Body of pancreas (tissue), 4 donors: ENCODE measurements around the gene MRPS27.

Experiments used
- POLR2A ChIP-seq, 3 donors: fragments of 450-650 bp; IDR thresholded peaks; one replicate each; pipeline ENCODE4 v1.6.1; 2016; ENCODE audit warnings: antibody characterized with exemption in 3 of 3, mild to moderate bottlenecking in 2 of 3
- TF ChIP-seq, protein P1 (sequence below), 7 experiments: fragments of 450-650 bp in 4 of 7; fragments of 200-600 bp in 3 of 7; sonication (generic) in 3 of 7; IDR thresholded peaks; one replicate each; pipeline ENCODE4 v1.5.1; 2016 to 2019; ENCODE audit warnings: antibody characterized with exemption in 7 of 7

DNA sequence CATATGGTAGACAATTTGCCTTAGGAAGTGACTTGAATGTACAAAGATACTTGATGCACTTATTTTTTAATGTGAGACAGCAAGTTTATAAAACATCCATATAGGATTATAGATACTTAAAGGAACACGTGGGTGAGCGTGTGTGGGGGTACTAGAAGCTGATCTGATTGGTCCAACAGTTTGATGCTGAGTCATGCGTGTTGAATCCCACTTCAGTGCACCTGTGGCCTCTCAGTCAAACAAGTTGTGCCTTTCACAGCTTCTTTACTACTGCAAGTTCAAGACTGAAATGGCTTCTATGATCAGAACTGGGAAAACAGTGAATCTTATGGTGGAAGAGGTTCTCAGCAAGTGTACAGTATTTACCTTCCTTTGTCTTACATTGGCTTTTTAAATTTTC lies 113.9 kb downstream of the MRPS27 start:
- TF ChIP-seq, protein P1, sequence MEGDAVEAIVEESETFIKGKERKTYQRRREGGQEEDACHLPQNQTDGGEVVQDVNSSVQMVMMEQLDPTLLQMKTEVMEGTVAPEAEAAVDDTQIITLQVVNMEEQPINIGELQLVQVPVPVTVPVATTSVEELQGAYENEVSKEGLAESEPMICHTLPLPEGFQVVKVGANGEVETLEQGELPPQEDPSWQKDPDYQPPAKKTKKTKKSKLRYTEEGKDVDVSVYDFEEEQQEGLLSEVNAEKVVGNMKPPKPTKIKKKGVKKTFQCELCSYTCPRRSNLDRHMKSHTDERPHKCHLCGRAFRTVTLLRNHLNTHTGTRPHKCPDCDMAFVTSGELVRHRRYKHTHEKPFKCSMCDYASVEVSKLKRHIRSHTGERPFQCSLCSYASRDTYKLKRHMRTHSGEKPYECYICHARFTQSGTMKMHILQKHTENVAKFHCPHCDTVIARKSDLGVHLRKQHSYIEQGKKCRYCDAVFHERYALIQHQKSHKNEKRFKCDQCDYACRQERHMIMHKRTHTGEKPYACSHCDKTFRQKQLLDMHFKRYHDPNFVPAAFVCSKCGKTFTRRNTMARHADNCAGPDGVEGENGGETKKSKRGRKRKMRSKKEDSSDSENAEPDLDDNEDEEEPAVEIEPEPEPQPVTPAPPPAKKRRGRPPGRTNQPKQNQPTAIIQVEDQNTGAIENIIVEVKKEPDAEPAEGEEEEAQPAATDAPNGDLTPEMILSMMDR (IDR thresholded peaks at IDR 0.05) = no peak
- TF ChIP-seq POLR2A (IDR thresholded peaks at IDR 0.05) = no peak
